ENCODE data around the gene USP26. TPM values are rescaled to one million over a fixed set of nuclear protein-coding genes. Genes with fewer than 3 reads are reported as not detected.
A peak's percentile ranks its signal among the peaks of the same experiment; 100 is the strongest.
"Not testable (repeated sequence)": the region's sequence is repeated elsewhere in the genome, so short reads cannot be mapped to it uniquely, and the experiment has no call there.

USP26 gene
- not detected for total RNA-seq

GRCh38 chrX:133097031-133097430, at the start of gene USP26:
Gene USP26 (minus strand): TSS chrX:133097109. CDS start chrX:133028220, 68,889 bp downstream.
- Mint-ChIP-seq H3K36me3 (ENCODE audit: low read depth) (no peaks in the 10 kb centered on the region), H3K4me3 (no peak within 1 kb of the TSS), H3K27ac (no peak within 1 kb of the TSS), H3K4me1 (no peaks in the 10 kb centered on the region), H3K9me3 (ENCODE audit: low read depth) (no peaks in the 10 kb centered on the region), H3K27me3 (no peaks in the 10 kb centered on the region)
- intact Hi-C loops (cut with DNase I, micrococcal nuclease), result no loop called here
- no peak for DNase-seq
- POLR2A ChIA-PET, result no interaction called here
- CTCF ChIA-PET, result no interaction called here
- no peak for ATAC-seq

GRCh38 chrX:133134282-133134681, 37.4 kb upstream of the USP26 start:
- Mint-ChIP-seq H3K36me3 (ENCODE audit: low read depth) (no peaks in the 10 kb centered on the region), H3K4me3 (no peak overlapping the region), H3K9me3 (ENCODE audit: low read depth) (no peaks in the 10 kb centered on the region), H3K27me3 (no peaks in the 10 kb centered on the region), H3K4me1 (no peaks in the 10 kb centered on the region), H3K27ac (no peak overlapping the region)
- POLR2A ChIA-PET, result no interaction called here
- CTCF ChIA-PET, result interaction anchor here (0.6 kb wide), 1 partner anchor 180 kb away, joined by 3 read pairs; no protein-coding TSS in a partner anchor
- no peak for DNase-seq
- ATAC-seq, result no peak
- intact Hi-C loops (cut with DNase I, micrococcal nuclease), result no loop called here

GRCh38 chrX:133120406-133120805, 23.5 kb upstream of the USP26 start:
- Mint-ChIP-seq H3K27ac (no peak overlapping the region), H3K4me1 (no peaks in the 10 kb centered on the region), H3K36me3 (ENCODE audit: low read depth) (no peaks in the 10 kb centered on the region), H3K4me3 (no peak overlapping the region), H3K27me3 (no peaks in the 10 kb centered on the region), H3K9me3 (ENCODE audit: low read depth) (no peaks in the 10 kb centered on the region)
- ChIA-PET CTCF (no interaction called here), POLR2A (no interaction called here)
- DNase-seq (no peak), ATAC-seq (no peak)
- intact Hi-C loops (cut with DNase I, micrococcal nuclease), result no loop called here

- ATAC-seq (no peak), DNase-seq (no peak)
- H3K4me3 Mint-ChIP-seq, result no peak overlapping the region
- H3K36me3 Mint-ChIP-seq (ENCODE audit: low read depth), result no peaks in the 10 kb centered on the region
- H3K9me3 Mint-ChIP-seq (ENCODE audit: low read depth), result no peaks in the 10 kb centered on the region
- intact Hi-C loops (cut with DNase I, micrococcal nuclease), result no loop called here
- POLR2A ChIA-PET, result no interaction called here
- H3K27ac Mint-ChIP-seq, result no peak overlapping the region
- CTCF ChIA-PET, result no interaction called here
- H3K4me1 Mint-ChIP-seq, result no peaks in the 10 kb centered on the region
- no peaks in the 10 kb centered on the region for H3K27me3 Mint-ChIP-seq
Measured at GRCh38 chrX:133094098-133094731, 2.7 kb downstream of the USP26 start.

GRCh38 chrX:133090236-133090809, 6.6 kb downstream of the USP26 start:
- Mint-ChIP-seq H3K27ac (no peak overlapping the region), H3K4me1 (no peaks in the 10 kb centered on the region), H3K4me3 (no peak overlapping the region), H3K36me3 (ENCODE audit: low read depth) (no peaks in the 10 kb centered on the region), H3K27me3 (no peaks in the 10 kb centered on the region), H3K9me3 (ENCODE audit: low read depth) (no peaks in the 10 kb centered on the region)
- ATAC-seq (no peak), DNase-seq (no peak)
- CTCF ChIA-PET, result interaction anchor here (0.7 kb wide), 1 partner anchor 73 kb away, joined by 3 read pairs; no protein-coding TSS in a partner anchor
- intact Hi-C loops (cut with DNase I, micrococcal nuclease), result no loop called here
- POLR2A ChIA-PET, result no interaction called here

- H3K4me1 Mint-ChIP-seq, result no peaks in the 10 kb centered on the region
- H3K36me3 Mint-ChIP-seq (ENCODE audit: low read depth), result no peaks in the 10 kb centered on the region
- POLR2A ChIA-PET, result no interaction called here
- CTCF ChIA-PET, result no interaction called here
- intact Hi-C loops (cut with DNase I, micrococcal nuclease), result no loop called here
- DNase-seq (no peak), ATAC-seq (no peak)
- H3K27ac Mint-ChIP-seq, result no peak overlapping the region
- no peaks in the 10 kb centered on the region for H3K27me3 Mint-ChIP-seq
- H3K9me3 Mint-ChIP-seq (ENCODE audit: low read depth), result no peaks in the 10 kb centered on the region
- no peak overlapping the region for H3K4me3 Mint-ChIP-seq
Measured at GRCh38 chrX:133089411-133089810, 7.5 kb downstream of the USP26 start.

GRCh38 chrX:133085785-133086184, 11.1 kb downstream of the USP26 start:
- H3K36me3 Mint-ChIP-seq (ENCODE audit: low read depth), result no peaks in the 10 kb centered on the region
- no peak overlapping the region for H3K27ac Mint-ChIP-seq
- intact Hi-C loops (cut with DNase I, micrococcal nuclease), result no loop called here
- CTCF ChIA-PET, result no interaction called here
- peaks cover 5% of the 10 kb centered on the region for H3K4me1 Mint-ChIP-seq
- H3K9me3 Mint-ChIP-seq (ENCODE audit: low read depth), result no peaks in the 10 kb centered on the region
- H3K27me3 Mint-ChIP-seq, result no peaks in the 10 kb centered on the region
- ATAC-seq, result no peak
- no peak for DNase-seq
- POLR2A ChIA-PET, result no interaction called here
- H3K4me3 Mint-ChIP-seq, result no peak overlapping the region

GRCh38 chrX:133085056-133085455, 11.9 kb downstream of the USP26 start:
- H3K27ac Mint-ChIP-seq; DNase-seq; CTCF ChIA-PET; H3K4me3 Mint-ChIP-seq; ATAC-seq; H3K36me3 Mint-ChIP-seq (ENCODE audit: low read depth); POLR2A ChIA-PET; intact Hi-C loops (cut with DNase I, micrococcal nuclease); H3K4me1 Mint-ChIP-seq; H3K27me3 Mint-ChIP-seq; H3K9me3 Mint-ChIP-seq (ENCODE audit: low read depth): not testable (repeated sequence)

GRCh38 chrX:133083899-133084298, 13.0 kb downstream of the USP26 start:
- peaks cover 5% of the 10 kb centered on the region for H3K4me1 Mint-ChIP-seq
- ChIA-PET CTCF (no interaction called here), POLR2A (no interaction called here)
- ATAC-seq (no peak), DNase-seq (no peak)
- H3K27me3 Mint-ChIP-seq, result no peaks in the 10 kb centered on the region
- H3K9me3 Mint-ChIP-seq (ENCODE audit: low read depth), result no peaks in the 10 kb centered on the region
- no peaks in the 10 kb centered on the region for H3K36me3 Mint-ChIP-seq (ENCODE audit: low read depth)
- H3K27ac Mint-ChIP-seq, result no peak overlapping the region
- H3K4me3 Mint-ChIP-seq, result no peak overlapping the region
- intact Hi-C loops (cut with DNase I, micrococcal nuclease), result no loop called here

GRCh38 chrX:133081990-133082389, 14.9 kb downstream of the USP26 start:
- no peak for DNase-seq
- POLR2A ChIA-PET, result no interaction called here
- no peak overlapping the region for H3K4me3 Mint-ChIP-seq
- H3K36me3 Mint-ChIP-seq (ENCODE audit: low read depth), result no peaks in the 10 kb centered on the region
- intact Hi-C loops (cut with DNase I, micrococcal nuclease), result no loop called here
- H3K27ac Mint-ChIP-seq, result no peak overlapping the region
- no peak for ATAC-seq
- CTCF ChIA-PET, result no interaction called here
- no peaks in the 10 kb centered on the region for H3K9me3 Mint-ChIP-seq (ENCODE audit: low read depth)
- H3K4me1 Mint-ChIP-seq, result peaks cover 5% of the 10 kb centered on the region
- H3K27me3 Mint-ChIP-seq, result no peaks in the 10 kb centered on the region

- CTCF ChIA-PET, H3K27ac Mint-ChIP-seq: not testable (repeated sequence)
Measured at GRCh38 chrX:133077856-133078255, 19.1 kb downstream of the USP26 start.

GRCh38 chrX:133072566-133072965, 24.3 kb downstream of the USP26 start:
- Mint-ChIP-seq H3K36me3 (ENCODE audit: low read depth) (no peaks in the 10 kb centered on the region), H3K4me1 (no peaks in the 10 kb centered on the region), H3K27me3 (no peaks in the 10 kb centered on the region), H3K27ac (no peak overlapping the region), H3K9me3 (ENCODE audit: low read depth) (no peaks in the 10 kb centered on the region), H3K4me3 (no peak overlapping the region)
- no peak for ATAC-seq
- DNase-seq, result no peak
- ChIA-PET POLR2A (no interaction called here), CTCF (no interaction called here)
- intact Hi-C loops (cut with DNase I, micrococcal nuclease), result no loop called here

More at GRCh38 chrX:133077856-133078255, 19.1 kb downstream of the USP26 start:
- POLR2A ChIA-PET; H3K9me3 Mint-ChIP-seq (ENCODE audit: low read depth); intact Hi-C loops (cut with DNase I, micrococcal nuclease); H3K4me1 Mint-ChIP-seq; H3K27me3 Mint-ChIP-seq; ATAC-seq; H3K4me3 Mint-ChIP-seq; H3K36me3 Mint-ChIP-seq (ENCODE audit: low read depth): not testable (repeated sequence)
- DNase-seq, result peak; percentile 3

Measured in activated CD4-positive, alpha-beta T cell treated with anti-CD3 and anti-CD28 coated beads for 36 hours (primary cell).